K562 (cell line): ENCODE data around the gene TIFAB.

ENCODE experiments used
- POLR2A ChIP-seq: fragments of 450-650 bp; conservative IDR thresholded peaks from 2 replicates; pipeline ENCODE4 v1.6.1; 2016
- SP2 ChIP-seq: IDR thresholded peaks from 2 replicates; pipeline ENCODE4 v1.6.1; 2011; ENCODE audit warnings: mild to moderate bottlenecking, low read depth, low read length, moderate library complexity; ENCODE audit not compliant: poor library complexity, severe bottlenecking; ENCODE audit errors: extremely low read depth
- ZNF431 ChIP-seq: sonication (generic); formaldehyde crosslinking; IDR thresholded peaks from 2 replicates; pipeline ENCODE4 v1.8.0; 2022; ENCODE audit warnings: mild to moderate bottlenecking, missing genetic modification reagents

- no peak for TF ChIP-seq SP2
- TF ChIP-seq ZNF431 (CRISPR knock-in tag), result no peak
- no peak for TF ChIP-seq POLR2A
These were observed 2.5 kb downstream of the TIFAB start for GRCh38 chr5:135449644-135450043.
